Stomach (tissue), 9 donors: ENCODE data around the gene PARD3. TPM values are rescaled to one million over a fixed set of nuclear protein-coding genes. Genes with fewer than 3 reads are reported as not detected.

Experiments used
- DNase-seq, 2 donors: peaks; one replicate each; pipeline versions ENCODE4 v3.0.0 to v3.0.0-alpha.2; 2013 to 2019
- H3K27ac ChIP-seq, 5 donors: fragments of 200-600 bp in 4 of 5; sonication (generic) in 4 of 5; one replicate each; pipeline ENCODE4 v1.5.1; 2013 to 2019; ENCODE audit warnings: mild to moderate bottlenecking in 1 of 5, moderate library complexity in 1 of 5
- H3K27me3 ChIP-seq, 3 donors: fragments of 200-600 bp; sonication (generic); one replicate each; pipeline ENCODE4 v1.5.1; 2017 to 2019; ENCODE audit warnings: mixed run types in 1 of 3
- H3K36me3 ChIP-seq, 4 donors: fragments of 200-600 bp; sonication (generic); 1 replicate in 3 of 4; 2 replicates in 1 of 4; pipeline ENCODE4 v1.5.1; 2016 to 2019
- H3K4me1 ChIP-seq, 4 donors: fragments of 200-600 bp; sonication (generic); one replicate each; pipeline ENCODE4 v1.5.1; 2016 to 2019
- H3K4me3 ChIP-seq, 4 donors: fragments of 200-600 bp; sonication (generic) in 3 of 4; one replicate each; pipeline ENCODE4 v1.5.1; 2016 to 2019; ENCODE audit warnings: mild to moderate bottlenecking in 1 of 4
- H3K9me3 ChIP-seq, 4 donors: fragments of 200-600 bp; sonication (generic); one replicate each; pipeline ENCODE4 v1.5.1; 2016 to 2019
- CTCF ChIP-seq, 7 experiments: fragments of 450-650 bp in 4 of 7; fragments of 200-600 bp in 3 of 7; sonication (generic) in 3 of 7; IDR thresholded peaks; one replicate each; pipeline ENCODE4 v1.5.1; 2016 to 2019; ENCODE audit warnings: antibody characterized with exemption in 7 of 7, control low read depth in 2 of 7, mild to moderate bottlenecking in 1 of 7
- EP300 ChIP-seq: sonication (generic); formaldehyde crosslinking; IDR thresholded peaks from one replicate; pipeline ENCODE4 v1.6.1; 2017; ENCODE audit warnings: antibody characterized with exemption
- POLR2A ChIP-seq, 4 donors: fragments of 450-650 bp; IDR thresholded peaks; one replicate each; pipeline ENCODE4 v1.6.1; 2016; ENCODE audit warnings: antibody characterized with exemption in 4 of 4, control low read depth in 2 of 4, mild to moderate bottlenecking in 1 of 4, moderate library complexity in 1 of 4
- POLR2AphosphoS5 ChIP-seq, 3 donors: sonication (generic); formaldehyde crosslinking; IDR thresholded peaks; one replicate each; pipeline ENCODE4 v1.6.1; 2016; ENCODE audit warnings: antibody characterized with exemption in 3 of 3
- WGBS, 5 donors: extraction: QIAGEN DNeasy Blood & Tissue Kit in 3 of 5; methylation state at CpG; one replicate each; pipeline versions ENCODE4 v1.1.5 to v1.1.7; 2013 to 2018; 5-methylcytosine and 5-hydroxymethylcytosine counted together
- intact Hi-C: fragments of 100-400 bp; cut with DNase I; formaldehyde crosslinking; loops from one replicate; pipeline ENCODE4 v1.15.1; 2023; ENCODE audit warnings: low total_unique reads
- polyA plus RNA-seq, 3 donors: library from polyadenylated mRNA; stranded (reverse); fragments of 200-250 nt; gene quantifications; one replicate each; pipeline ENCODE4 v1.2.3, GENCODE V29; 2013
- total RNA-seq, 5 donors: library from RNA; depleted of rRNA; stranded (reverse); fragments of >200 nt; gene quantifications; one replicate each; pipeline versions ENCODE4 v1.1.0 to v1.2.3, GENCODE V29; 2014 to 2016
- donor health status: healthy with polysubstance abuse.
- donor health status: Bipolar disorder and iron deficiency.
- donor health status: healthy.

PARD3 gene
- total and polyA plus RNA-seq, 8 donors: 13.7 to 118 (median 31.8) TPM

- intact Hi-C loops: no loop called here
- Histone ChIP-seq H3K27me3 (no peaks in the 10 kb centered on the region), H3K27ac (no peak overlapping the region), H3K36me3 (peaks cover 0 to 27% (median 22%) of the 10 kb centered on the region in 4 donors), H3K4me1 (peaks cover 0 to 10% (median 0%) of the 10 kb centered on the region in 4 donors), H3K4me3 (no peak overlapping the region), H3K9me3 (no peaks in the 10 kb centered on the region)
- DNase-seq: no peak
- TF ChIP-seq EP300: no peak
- TF ChIP-seq POLR2A (IDR thresholded peaks at IDR 0.05): no peak
- no peak for TF ChIP-seq CTCF (IDR thresholded peaks at IDR 0.05)
- no peak for TF ChIP-seq POLR2AphosphoS5 (IDR thresholded peaks at IDR 0.05)
- 85 to 91% (median 88%) methylated on average over 3 of the region's 3 CpGs for WGBS, 5 donors
These were observed 434.2 kb downstream of the PARD3 start for GRCh38 chr10:34380856-34381255.

- no peak for TF ChIP-seq EP300
- no peak for TF ChIP-seq CTCF (IDR thresholded peaks at IDR 0.05)
- no peak for TF ChIP-seq POLR2A (IDR thresholded peaks at IDR 0.05)
- TF ChIP-seq POLR2AphosphoS5 (IDR thresholded peaks at IDR 0.05): no peak
- no peak for DNase-seq
These were observed 436.8 kb downstream of the PARD3 start for GRCh38 chr10:34378297-34378696.

GRCh38 chr10:34377833-34378232 lies 437.3 kb downstream of the PARD3 start:
- H3K27ac ChIP-seq: no peak overlapping the region

More at GRCh38 chr10:34378297-34378696, 436.8 kb downstream of the PARD3 start:
- H3K36me3 ChIP-seq: peaks cover 0 to 32% (median 23%) of the 10 kb centered on the region in 4 donors
- no peak overlapping the region for H3K27ac ChIP-seq
- H3K27me3 ChIP-seq: no peaks in the 10 kb centered on the region
- H3K4me3 ChIP-seq: no peak overlapping the region
- no peaks in the 10 kb centered on the region for H3K9me3 ChIP-seq
- intact Hi-C loops: no loop called here
- peaks cover 0 to 3% (median 0%) of the 10 kb centered on the region in 4 donors for H3K4me1 ChIP-seq

DNA sequence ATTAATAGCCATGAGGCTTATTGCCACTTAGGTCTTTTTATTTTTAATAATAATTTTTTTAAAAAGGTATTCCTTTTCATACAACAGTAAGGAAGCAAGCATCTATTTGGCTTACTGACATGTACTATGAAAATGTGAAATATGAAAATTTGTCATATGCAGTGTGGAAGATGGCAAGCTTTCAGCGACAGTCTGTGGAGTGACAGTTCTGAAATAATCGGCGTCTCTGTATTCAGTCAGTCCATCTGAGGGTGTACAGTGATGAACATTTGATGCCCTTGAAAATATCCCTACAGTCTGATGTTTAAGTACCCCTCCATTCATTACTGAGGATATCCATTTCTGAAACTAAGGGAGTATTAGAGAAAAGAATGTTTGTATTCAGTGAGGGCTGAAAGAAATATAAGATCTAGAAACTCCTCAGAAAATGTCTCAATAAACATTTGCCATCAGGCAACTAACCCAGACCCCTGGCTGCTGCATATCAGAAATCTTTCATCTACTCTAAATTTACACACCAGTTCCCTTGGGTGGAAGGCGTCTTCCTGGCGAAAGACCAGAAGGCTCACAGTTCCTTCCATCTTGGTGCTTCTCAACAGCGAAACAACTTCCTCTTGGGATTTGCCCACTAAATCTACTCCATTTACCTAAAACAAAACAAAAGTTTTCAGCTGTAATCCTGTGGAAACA lies 440.6 kb downstream of the PARD3 start:
- no peaks in the 10 kb centered on the region for H3K9me3 ChIP-seq
- H3K27ac ChIP-seq: no peak overlapping the region
- no peaks in the 10 kb centered on the region for H3K27me3 ChIP-seq
- intact Hi-C loops: no loop called here
- no peak overlapping the region for H3K4me3 ChIP-seq
- peaks cover 0 to 23% (median 9%) of the 10 kb centered on the region in 4 donors for H3K36me3 ChIP-seq
- TF ChIP-seq POLR2A (IDR thresholded peaks at IDR 0.05): no peak
- TF ChIP-seq POLR2AphosphoS5 (IDR thresholded peaks at IDR 0.05): no peak
- no peak for TF ChIP-seq CTCF (IDR thresholded peaks at IDR 0.05)
- TF ChIP-seq EP300: no peak
- peak in 1 of 2 donors; percentile 21 for DNase-seq
- 81 to 90% (median 86%) methylated on average over 6 of the region's 6 CpGs for WGBS, 5 donors
- H3K4me1 ChIP-seq: no peaks in the 10 kb centered on the region

More at GRCh38 chr10:34377833-34378232, 437.3 kb downstream of the PARD3 start:
- H3K4me3 ChIP-seq: no peak overlapping the region
- H3K9me3 ChIP-seq: no peaks in the 10 kb centered on the region
- no peak for DNase-seq
- intact Hi-C loops: no loop called here
- no peaks in the 10 kb centered on the region for H3K4me1 ChIP-seq
- peaks cover 0 to 32% (median 23%) of the 10 kb centered on the region in 4 donors for H3K36me3 ChIP-seq
- H3K27me3 ChIP-seq: no peaks in the 10 kb centered on the region
- TF ChIP-seq POLR2A (IDR thresholded peaks at IDR 0.05) (no peak), CTCF (IDR thresholded peaks at IDR 0.05) (no peak), POLR2AphosphoS5 (IDR thresholded peaks at IDR 0.05) (no peak), EP300 (no peak)
- WGBS, 5 donors: 96 to 99% (median 98%) methylated on average over 5 of the region's 5 CpGs
